Muscle layer of colon (tissue), 2 donors: ENCODE data around the gene MUC4.

Experiments used
- H3K27ac ChIP-seq: one replicate; pipeline ENCODE4 v1.7.0; 2013; ENCODE audit warnings: low read depth, mild to moderate bottlenecking, low read length, moderate library complexity
- H3K27me3 ChIP-seq, 2 donors: one replicate each; pipeline ENCODE4 v1.7.0; 2013; ENCODE audit warnings: low read length in 2 of 2, mild to moderate bottlenecking in 2 of 2; ENCODE audit not compliant: insufficient read depth in 2 of 2, control insufficient read depth in 1 of 2
- H3K36me3 ChIP-seq: one replicate; pipeline ENCODE4 v1.7.0; 2013; ENCODE audit warnings: mild to moderate bottlenecking, low read length; ENCODE audit not compliant: insufficient read depth
- H3K4me1 ChIP-seq: one replicate; pipeline ENCODE4 v1.7.0; 2013; ENCODE audit warnings: mild to moderate bottlenecking, low read length; ENCODE audit not compliant: insufficient read depth
- H3K4me3 ChIP-seq, 2 donors: one replicate each; pipeline ENCODE4 v1.7.0; 2013; ENCODE audit warnings: low read length in 2 of 2, low read depth in 1 of 2, mild to moderate bottlenecking in 1 of 2, moderate library complexity in 1 of 2
- H3K9ac ChIP-seq: one replicate; pipeline ENCODE4 v1.7.0; 2013; ENCODE audit warnings: low read length
- H3K9me3 ChIP-seq: one replicate; pipeline ENCODE4 v1.7.0; 2013; ENCODE audit warnings: mild to moderate bottlenecking, low read length
- donor health status: abdominal sarcoma.
- donor health status: Adenocarcinoma of cecum.

Gene MUC4

GRCh38 chr3:195762249-195762585, 49.5 kb downstream of the MUC4 start:
- no peak overlapping the region for H3K4me3 ChIP-seq
- H3K27me3 ChIP-seq: peaks cover 9 to 27% of the 10 kb centered on the region in 2 donors

GRCh38 chr3:195761567-195762248, 50.0 kb downstream of the MUC4 start:
- Histone ChIP-seq H3K4me3 (no peak overlapping the region), H3K36me3 (no peaks in the 10 kb centered on the region), H3K9me3 (no peaks in the 10 kb centered on the region), H3K4me1 (peaks cover 7% of the 10 kb centered on the region), H3K27me3 (peaks cover 13 to 27% of the 10 kb centered on the region in 2 donors), H3K27ac (no peak overlapping the region), H3K9ac (no peak overlapping the region)

More at GRCh38 chr3:195762249-195762585, 49.5 kb downstream of the MUC4 start:
- Histone ChIP-seq H3K9ac (no peak overlapping the region), H3K4me1 (peaks cover 7% of the 10 kb centered on the region), H3K27ac (no peak overlapping the region), H3K36me3 (no peaks in the 10 kb centered on the region), H3K9me3 (no peaks in the 10 kb centered on the region)

GRCh38 chr3:195761123-195761566, 50.6 kb downstream of the MUC4 start:
- Histone ChIP-seq H3K9me3 (no peaks in the 10 kb centered on the region), H3K9ac (no peak overlapping the region), H3K36me3 (no peaks in the 10 kb centered on the region), H3K4me1 (peaks cover 7% of the 10 kb centered on the region), H3K27me3 (peaks cover 13 to 27% of the 10 kb centered on the region in 2 donors), H3K4me3 (no peak overlapping the region), H3K27ac (no peak overlapping the region)

GRCh38 chr3:195760345-195761122, 51.2 kb downstream of the MUC4 start:
- Histone ChIP-seq H3K9me3 (no peaks in the 10 kb centered on the region), H3K4me3 (no peak overlapping the region), H3K27me3 (peaks cover 13 to 27% of the 10 kb centered on the region in 2 donors), H3K4me1 (peaks cover 7% of the 10 kb centered on the region), H3K9ac (no peak overlapping the region), H3K27ac (no peak overlapping the region), H3K36me3 (no peaks in the 10 kb centered on the region)

- Histone ChIP-seq H3K27me3 (peaks cover 13 to 23% of the 10 kb centered on the region in 2 donors), H3K4me1 (peaks cover 7% of the 10 kb centered on the region), H3K27ac (no peak overlapping the region), H3K36me3 (no peaks in the 10 kb centered on the region), H3K4me3 (no peak overlapping the region), H3K9ac (no peak overlapping the region), H3K9me3 (no peaks in the 10 kb centered on the region)
Measured at GRCh38 chr3:195758721-195759353, 52.9 kb downstream of the MUC4 start.

GRCh38 chr3:195757827-195758226, 53.9 kb downstream of the MUC4 start:
- Histone ChIP-seq H3K27me3 (peaks cover 13% of the 10 kb centered on the region in 2 donors), H3K36me3 (no peaks in the 10 kb centered on the region), H3K9ac (no peak overlapping the region), H3K27ac (no peak overlapping the region), H3K9me3 (no peaks in the 10 kb centered on the region), H3K4me3 (no peak overlapping the region), H3K4me1 (peaks cover 7% of the 10 kb centered on the region)

- peaks cover 7% of the 10 kb centered on the region for H3K4me1 ChIP-seq
- no peaks in the 10 kb centered on the region for H3K9me3 ChIP-seq
- H3K36me3 ChIP-seq: no peaks in the 10 kb centered on the region
- H3K9ac ChIP-seq: no peak overlapping the region
- H3K4me3 ChIP-seq: no peak overlapping the region
- H3K27ac ChIP-seq: no peak overlapping the region
- peaks cover 11 to 13% of the 10 kb centered on the region in 2 donors for H3K27me3 ChIP-seq
Measured at GRCh38 chr3:195757438-195757770, 54.3 kb downstream of the MUC4 start.

- no peak overlapping the region for H3K9ac ChIP-seq
- peaks cover 0 to 13% of the 10 kb centered on the region in 2 donors for H3K27me3 ChIP-seq
- H3K4me1 ChIP-seq: peaks cover 5% of the 10 kb centered on the region
- no peaks in the 10 kb centered on the region for H3K36me3 ChIP-seq
- H3K27ac ChIP-seq: no peak overlapping the region
- no peak overlapping the region for H3K4me3 ChIP-seq
- no peaks in the 10 kb centered on the region for H3K9me3 ChIP-seq
Measured at GRCh38 chr3:195755791-195756676, 55.7 kb downstream of the MUC4 start.

- Histone ChIP-seq H3K9ac (no peak overlapping the region), H3K9me3 (no peaks in the 10 kb centered on the region), H3K27ac (no peak overlapping the region), H3K4me3 (no peak overlapping the region), H3K27me3 (peaks cover 0 to 13% of the 10 kb centered on the region in 2 donors), H3K4me1 (no peaks in the 10 kb centered on the region), H3K36me3 (no peaks in the 10 kb centered on the region)
Measured at GRCh38 chr3:195755391-195755790, 56.3 kb downstream of the MUC4 start.

- Histone ChIP-seq H3K4me1 (no peaks in the 10 kb centered on the region), H3K27me3 (peaks cover 0 to 13% of the 10 kb centered on the region in 2 donors), H3K9me3 (no peaks in the 10 kb centered on the region), H3K9ac (no peak overlapping the region), H3K27ac (no peak overlapping the region), H3K36me3 (no peaks in the 10 kb centered on the region), H3K4me3 (no peak overlapping the region)
Measured at GRCh38 chr3:195754906-195755305, 56.8 kb downstream of the MUC4 start.

- no peaks in the 10 kb centered on the region for H3K36me3 ChIP-seq
- no peak overlapping the region for H3K27ac ChIP-seq
- no peaks in the 10 kb centered on the region for H3K4me1 ChIP-seq
- no peaks in the 10 kb centered on the region for H3K9me3 ChIP-seq
- peaks cover 0 to 12% of the 10 kb centered on the region in 2 donors for H3K27me3 ChIP-seq
- H3K9ac ChIP-seq: no peak overlapping the region
- H3K4me3 ChIP-seq: no peak overlapping the region
Measured at GRCh38 chr3:195754141-195754540, 57.6 kb downstream of the MUC4 start.
